ENCODE results near the gene BCL2L1. TPM values are rescaled to one million over a fixed set of nuclear protein-coding genes. Genes with fewer than 3 reads are reported as not detected.

BCL2L1 gene
- total and polyA plus RNA-seq, 2 donors (not counting 1 experiment from before 2014, with no cell fraction given): 61.8 to 77.1 TPM

DNA sequence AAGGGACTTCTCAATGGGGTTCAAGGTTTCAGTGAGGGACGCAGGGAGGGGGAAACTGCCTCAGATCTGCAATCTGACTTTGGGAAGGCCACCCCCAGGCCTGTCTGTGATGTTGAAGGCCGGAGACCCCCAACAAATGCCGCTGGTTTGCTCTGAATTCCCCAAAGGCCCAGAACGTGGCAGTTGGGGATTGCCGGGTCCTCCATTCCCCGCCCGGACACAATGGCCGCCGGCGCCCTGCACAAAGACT is 326 bp upstream of the BCL2L1 start:
- Histone ChIP-seq H3K9ac (ENCODE audit: insufficient read depth, low read length) (peak overlapping the region; percentile 96), H3K79me2 (ENCODE audit: control insufficient read depth, insufficient read depth, low read length) (peaks cover 50% of the 10 kb centered on the region)
- no peak for DNase-seq (ENCODE audit: low read depth in 2 of 2)

DNA sequence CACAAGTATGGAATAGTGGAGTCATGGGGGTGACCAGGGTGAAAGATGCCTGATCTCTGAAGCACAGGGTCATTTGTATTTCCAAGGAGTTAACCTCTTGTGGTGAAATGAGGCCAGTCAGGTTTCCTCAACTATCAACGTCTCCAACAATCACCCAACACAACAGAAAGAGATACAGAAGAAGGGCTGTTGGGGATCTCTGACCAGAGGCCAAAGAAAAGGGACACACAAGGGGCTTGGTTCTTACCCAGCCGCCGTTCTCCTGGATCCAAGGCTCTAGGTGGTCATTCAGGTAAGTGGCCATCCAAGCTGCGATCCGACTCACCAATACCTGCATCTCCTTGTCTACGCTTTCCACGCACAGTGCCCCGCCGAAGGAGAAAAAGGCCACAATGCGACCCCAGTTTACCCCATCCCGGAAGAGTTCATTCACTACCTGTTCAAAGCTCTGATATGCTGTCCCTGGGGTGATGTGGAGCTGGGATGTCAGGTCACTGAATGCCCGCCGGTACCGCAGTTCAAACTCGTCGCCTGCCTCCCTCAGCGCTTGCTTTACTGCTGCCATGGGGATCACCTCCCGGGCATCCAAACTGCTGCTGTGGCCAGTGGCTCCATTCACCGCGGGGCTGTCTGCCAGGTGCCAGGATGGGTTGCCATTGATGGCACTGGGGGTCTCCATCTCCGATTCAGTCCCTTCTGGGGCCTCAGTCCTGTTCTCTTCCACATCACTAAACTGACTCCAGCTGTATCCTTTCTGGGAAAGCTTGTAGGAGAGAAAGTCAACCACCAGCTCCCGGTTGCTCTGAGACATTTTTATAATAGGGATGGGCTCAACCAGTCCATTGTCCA is 1.0 kb downstream of the BCL2L1 start:
- Histone ChIP-seq H3K4me1 (ENCODE audit: control insufficient read depth, extremely low read depth, insufficient read depth, low read length) (peaks cover 32% of the 10 kb centered on the region), H3K9me3 (ENCODE audit: control insufficient read depth, insufficient read depth, low read depth, low read length) (no peaks in the 10 kb centered on the region), H3K27ac (ENCODE audit: insufficient read depth, low read length) (peak overlapping the region; percentile 99), H3K27me3 (ENCODE audit: control insufficient read depth, insufficient read depth, low read length) (no peaks in the 10 kb centered on the region), H4K20me1 (ENCODE audit: control insufficient read depth, extremely low read depth, insufficient read depth, low read length) (no peaks in the 10 kb centered on the region), H3K36me3 (ENCODE audit: control insufficient read depth, insufficient read depth, low read length) (peaks cover 25% of the 10 kb centered on the region), H3K9ac (ENCODE audit: insufficient read depth, low read length) (peak overlapping the region; percentile 75), H3K4me3 (replicated peaks in 1 of 4; ENCODE audit: control extremely low read depth in 1 of 4, insufficient read depth in 1 of 4, low read depth in 3 of 4, low read length in 4 of 4) (peak overlapping the region; percentile 62 to 92 (median 73)), H3K79me2 (ENCODE audit: control insufficient read depth, insufficient read depth, low read length) (peaks cover 64% of the 10 kb centered on the region), H2AFZ (ENCODE audit: low read length) (no peak overlapping the region), H3K4me2 (ENCODE audit: extremely low read depth, insufficient read depth, low read length) (peak overlapping the region; percentile 90)
- DNase-seq (ENCODE audit: low read depth in 2 of 2): no peak
- TF ChIP-seq EZH2 (IDR thresholded peaks at IDR 0.05; ENCODE audit: low read length, missing control alignments): no peak
- TF ChIP-seq, protein P1, sequence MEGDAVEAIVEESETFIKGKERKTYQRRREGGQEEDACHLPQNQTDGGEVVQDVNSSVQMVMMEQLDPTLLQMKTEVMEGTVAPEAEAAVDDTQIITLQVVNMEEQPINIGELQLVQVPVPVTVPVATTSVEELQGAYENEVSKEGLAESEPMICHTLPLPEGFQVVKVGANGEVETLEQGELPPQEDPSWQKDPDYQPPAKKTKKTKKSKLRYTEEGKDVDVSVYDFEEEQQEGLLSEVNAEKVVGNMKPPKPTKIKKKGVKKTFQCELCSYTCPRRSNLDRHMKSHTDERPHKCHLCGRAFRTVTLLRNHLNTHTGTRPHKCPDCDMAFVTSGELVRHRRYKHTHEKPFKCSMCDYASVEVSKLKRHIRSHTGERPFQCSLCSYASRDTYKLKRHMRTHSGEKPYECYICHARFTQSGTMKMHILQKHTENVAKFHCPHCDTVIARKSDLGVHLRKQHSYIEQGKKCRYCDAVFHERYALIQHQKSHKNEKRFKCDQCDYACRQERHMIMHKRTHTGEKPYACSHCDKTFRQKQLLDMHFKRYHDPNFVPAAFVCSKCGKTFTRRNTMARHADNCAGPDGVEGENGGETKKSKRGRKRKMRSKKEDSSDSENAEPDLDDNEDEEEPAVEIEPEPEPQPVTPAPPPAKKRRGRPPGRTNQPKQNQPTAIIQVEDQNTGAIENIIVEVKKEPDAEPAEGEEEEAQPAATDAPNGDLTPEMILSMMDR (conservative IDR thresholded peaks at IDR 0.05 in 1 of 2, IDR thresholded peaks at IDR 0.05 in 1 of 2; ENCODE audit: low read depth in 1 of 2, low read length in 2 of 2): no peak

More for the DNA sequence above, 326 bp upstream of the BCL2L1 start:
- H4K20me1 ChIP-seq (ENCODE audit: control insufficient read depth, extremely low read depth, insufficient read depth, low read length): no peaks in the 10 kb centered on the region
- H3K4me1 ChIP-seq (ENCODE audit: control insufficient read depth, extremely low read depth, insufficient read depth, low read length): peaks cover 22% of the 10 kb centered on the region
- H3K27me3 ChIP-seq (ENCODE audit: control insufficient read depth, insufficient read depth, low read length): no peaks in the 10 kb centered on the region
- peak overlapping the region; percentile 99 for H3K27ac ChIP-seq (ENCODE audit: insufficient read depth, low read length)
- no peak for TF ChIP-seq EZH2 (IDR thresholded peaks at IDR 0.05; ENCODE audit: low read length, missing control alignments)
- TF ChIP-seq, protein P1 (conservative IDR thresholded peaks at IDR 0.05 in 1 of 2, IDR thresholded peaks at IDR 0.05 in 1 of 2; ENCODE audit: low read depth in 1 of 2, low read length in 2 of 2): no peak
- no peaks in the 10 kb centered on the region for H3K9me3 ChIP-seq (ENCODE audit: control insufficient read depth, insufficient read depth, low read depth, low read length)
- H3K36me3 ChIP-seq (ENCODE audit: control insufficient read depth, insufficient read depth, low read length): peaks cover 23% of the 10 kb centered on the region
- H3K4me3 ChIP-seq (replicated peaks in 1 of 4; ENCODE audit: control extremely low read depth in 1 of 4, insufficient read depth in 1 of 4, low read depth in 3 of 4, low read length in 4 of 4): peak overlapping the region; percentile 62 to 92 (median 73)
- peak overlapping the region; percentile 58 for H2AFZ ChIP-seq (ENCODE audit: low read length)
- H3K4me2 ChIP-seq (ENCODE audit: extremely low read depth, insufficient read depth, low read length): peak overlapping the region; percentile 100

DNA sequence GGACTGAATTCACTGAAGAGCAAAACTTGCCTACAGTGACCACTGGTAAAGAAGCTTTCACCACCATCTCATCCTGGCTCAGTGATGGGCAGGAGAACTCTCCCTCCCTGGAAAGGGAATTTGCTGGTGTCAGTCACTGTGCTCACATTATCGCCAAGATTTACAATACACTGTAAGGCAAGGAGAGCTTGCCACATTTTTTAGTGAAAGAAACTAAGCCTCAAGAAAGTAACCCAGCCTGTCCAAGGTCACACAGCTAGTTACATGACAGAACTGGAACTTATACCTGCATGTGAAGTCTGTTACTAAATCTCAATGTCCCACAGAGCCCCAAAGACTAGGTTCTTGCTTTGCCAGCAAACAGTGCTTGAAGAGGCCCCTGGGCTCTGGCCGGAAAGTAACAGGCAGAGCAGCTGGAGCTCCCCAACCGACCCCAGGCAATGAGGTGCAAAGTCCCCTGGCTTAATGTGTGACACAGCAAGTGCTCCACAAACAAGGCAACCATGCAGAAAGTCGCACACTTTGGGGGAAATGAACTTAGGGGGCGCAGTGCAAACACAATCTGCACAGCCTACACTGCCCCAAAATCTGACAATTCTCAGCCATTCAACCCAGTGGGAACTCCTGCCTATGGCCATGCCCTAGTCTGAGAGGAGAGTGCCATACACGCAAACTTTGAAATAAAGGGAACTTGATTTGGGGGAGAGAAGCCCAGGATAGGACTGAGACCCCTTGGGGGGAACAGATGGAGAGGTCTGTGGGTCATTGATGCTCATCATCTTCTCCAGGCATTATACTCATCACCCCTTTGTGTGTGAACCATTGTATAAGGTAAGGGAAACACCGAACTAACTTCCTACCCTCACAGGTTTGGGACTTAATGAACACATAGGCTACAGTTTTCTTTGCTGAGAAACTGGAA is 1.9 kb downstream of the BCL2L1 start:
- H3K36me3 ChIP-seq (ENCODE audit: control insufficient read depth, insufficient read depth, low read length): peaks cover 25% of the 10 kb centered on the region
- no peak for DNase-seq (ENCODE audit: low read depth in 2 of 2)
- TF ChIP-seq, protein P1 (conservative IDR thresholded peaks at IDR 0.05 in 1 of 2, IDR thresholded peaks at IDR 0.05 in 1 of 2; ENCODE audit: low read depth in 1 of 2, low read length in 2 of 2): peak in 1 of 2 donors; percentile 1
- no peak for TF ChIP-seq EZH2 (IDR thresholded peaks at IDR 0.05; ENCODE audit: low read length, missing control alignments)
- H3K4me3 ChIP-seq (replicated peaks in 1 of 4; ENCODE audit: control extremely low read depth in 1 of 4, insufficient read depth in 1 of 4, low read depth in 3 of 4, low read length in 4 of 4): peak overlapping the region; percentile 62 to 92 (median 73)
- peaks cover 36% of the 10 kb centered on the region for H3K4me1 ChIP-seq (ENCODE audit: control insufficient read depth, extremely low read depth, insufficient read depth, low read length)
- H4K20me1 ChIP-seq (ENCODE audit: control insufficient read depth, extremely low read depth, insufficient read depth, low read length): no peaks in the 10 kb centered on the region
- peak overlapping the region; percentile 58 for H3K9ac ChIP-seq (ENCODE audit: insufficient read depth, low read length)
- peak overlapping the region; percentile 90 for H3K4me2 ChIP-seq (ENCODE audit: extremely low read depth, insufficient read depth, low read length)
- peak overlapping the region; percentile 99 for H3K27ac ChIP-seq (ENCODE audit: insufficient read depth, low read length)
- H3K27me3 ChIP-seq (ENCODE audit: control insufficient read depth, insufficient read depth, low read length): no peaks in the 10 kb centered on the region
- no peak overlapping the region for H2AFZ ChIP-seq (ENCODE audit: low read length)
- peaks cover 72% of the 10 kb centered on the region for H3K79me2 ChIP-seq (ENCODE audit: control insufficient read depth, insufficient read depth, low read length)
- no peaks in the 10 kb centered on the region for H3K9me3 ChIP-seq (ENCODE audit: control insufficient read depth, insufficient read depth, low read depth, low read length)
